IPS-NIHi11 (cell line): ENCODE results near the gene HEATR1.
A peak's percentile ranks its signal among the peaks of the same experiment; 100 is the strongest.

ENCODE experiments used
- DNase-seq: peaks from one replicate; pipeline ENCODE4 v3.0.0; 2012; ENCODE audit warnings: mixed read lengths, low spot score

HEATR1 gene

DNA sequence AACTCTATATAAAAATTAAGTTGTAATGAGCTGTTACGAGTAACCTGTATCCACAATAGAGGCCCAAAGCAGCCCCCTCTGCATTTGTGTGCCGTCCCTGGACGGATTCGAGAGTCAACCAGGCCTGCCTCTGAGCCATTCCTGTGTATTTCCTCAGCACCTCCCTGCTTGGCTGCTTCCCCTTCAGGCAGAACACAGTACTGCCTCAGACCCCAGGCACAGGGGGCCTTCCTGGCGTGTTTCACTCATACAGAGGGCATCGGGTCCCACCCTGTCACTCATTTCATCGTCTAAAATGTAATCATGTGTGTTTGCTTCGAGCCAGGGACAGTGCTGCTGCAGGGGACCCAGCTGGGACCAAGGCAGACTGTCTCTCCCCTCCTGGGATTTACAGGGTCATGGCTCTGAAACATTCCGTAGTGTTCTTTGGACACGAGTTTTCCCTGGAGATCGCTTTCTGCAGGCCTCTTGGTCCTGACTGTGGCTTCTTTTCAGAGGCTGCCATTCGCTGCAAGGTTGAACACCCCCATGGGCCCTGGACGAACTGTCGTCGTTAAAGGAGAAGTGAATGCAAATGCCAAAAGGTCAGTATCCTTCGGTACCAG is 61.1 kb downstream of the HEATR1 start:
- peak; percentile 37 for DNase-seq

- DNase-seq: no peak
These were observed 62.6 kb downstream of the HEATR1 start for GRCh38 chr1:236541710-236542109.

- no peak for DNase-seq
These were observed 63.4 kb downstream of the HEATR1 start for GRCh38 chr1:236540813-236541465.

DNA sequence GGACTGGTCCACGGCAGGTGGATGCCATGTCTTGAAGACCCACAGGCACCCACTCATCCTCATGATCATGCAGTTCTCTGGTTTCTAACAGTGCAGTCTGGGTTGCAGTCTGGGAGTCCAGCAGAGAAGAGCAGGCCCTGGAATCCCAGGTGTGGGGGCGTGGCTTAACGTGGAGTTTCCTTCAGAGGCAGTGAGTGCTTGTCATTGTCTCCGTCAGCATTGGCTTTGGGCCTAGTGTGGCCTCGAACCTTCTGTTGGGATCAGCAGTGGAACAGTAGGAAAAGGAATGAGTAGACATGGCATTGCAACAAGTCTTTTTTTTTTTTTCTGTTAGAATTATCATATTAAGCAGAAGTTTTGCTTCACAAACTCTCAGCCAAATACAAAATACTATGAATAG is 67.8 kb downstream of the HEATR1 start:
- peak; percentile 12 for DNase-seq

DNA sequence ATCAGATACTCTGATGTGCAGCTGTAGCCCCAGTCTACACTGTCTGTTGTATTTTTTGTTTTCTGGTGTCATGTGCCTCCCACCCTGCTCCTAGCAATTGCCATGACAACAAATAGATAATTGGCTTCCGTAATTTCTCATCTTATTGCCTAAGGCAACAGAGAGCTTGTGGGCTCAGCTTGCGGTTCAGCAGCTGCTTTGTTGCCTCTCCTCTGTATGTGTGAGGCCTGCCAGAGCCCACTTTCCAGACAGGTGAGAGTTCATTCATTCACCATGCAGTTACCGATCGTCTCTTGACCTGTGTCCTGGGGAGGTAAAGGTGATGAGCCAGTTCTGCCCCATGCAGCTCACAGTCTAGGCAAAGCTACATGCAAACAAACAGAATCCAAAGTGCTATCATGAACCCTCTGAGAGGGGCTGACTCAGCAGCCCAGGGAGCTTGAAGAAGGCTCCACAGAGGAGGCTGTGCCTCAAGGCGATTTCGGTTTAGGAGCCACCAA is 68.6 kb downstream of the HEATR1 start:
- no peak for DNase-seq

DNA sequence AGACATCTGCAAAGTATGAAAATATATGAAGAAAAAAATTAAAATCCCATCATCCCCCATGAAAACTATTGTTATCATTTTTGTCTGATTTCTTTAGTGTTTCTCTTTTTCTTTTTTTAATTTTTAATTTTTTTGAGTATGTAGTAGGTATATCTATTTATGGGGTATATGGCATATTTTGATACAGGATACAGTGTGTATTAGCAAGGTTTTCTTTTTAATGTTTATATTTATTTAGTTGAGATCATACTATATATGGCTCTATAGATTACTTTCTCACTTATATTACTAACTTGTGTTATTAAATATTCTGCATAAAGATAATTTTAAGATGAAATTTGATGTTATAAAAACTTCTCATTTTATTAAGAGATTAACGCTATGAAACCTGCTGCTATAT is 69.1 kb downstream of the HEATR1 start:
- DNase-seq: no peak

DNA sequence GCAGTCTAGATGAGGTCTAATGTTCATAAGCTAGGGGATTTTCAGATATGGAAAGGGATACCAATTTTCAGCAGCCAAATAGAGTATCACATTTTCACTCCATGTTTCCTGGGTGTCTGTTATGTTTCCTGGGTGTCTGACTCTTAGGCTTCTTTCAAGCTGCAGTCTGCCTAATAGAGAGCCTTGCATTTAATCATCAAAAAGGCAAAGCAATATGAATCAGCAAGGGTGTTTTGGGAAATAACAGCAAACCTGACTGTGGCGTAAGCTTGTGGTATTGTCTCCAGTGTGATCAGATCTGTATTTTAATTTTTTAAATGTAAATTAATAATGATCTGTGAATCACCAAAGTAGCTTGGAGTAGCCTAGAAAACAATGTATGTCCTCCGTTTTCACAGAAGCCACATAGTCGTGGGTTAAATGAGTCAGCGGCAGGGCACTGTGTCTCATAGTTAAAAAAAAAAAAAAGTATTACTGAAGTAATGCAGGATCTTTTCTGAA is 70.1 kb downstream of the HEATR1 start:
- DNase-seq: no peak

DNA sequence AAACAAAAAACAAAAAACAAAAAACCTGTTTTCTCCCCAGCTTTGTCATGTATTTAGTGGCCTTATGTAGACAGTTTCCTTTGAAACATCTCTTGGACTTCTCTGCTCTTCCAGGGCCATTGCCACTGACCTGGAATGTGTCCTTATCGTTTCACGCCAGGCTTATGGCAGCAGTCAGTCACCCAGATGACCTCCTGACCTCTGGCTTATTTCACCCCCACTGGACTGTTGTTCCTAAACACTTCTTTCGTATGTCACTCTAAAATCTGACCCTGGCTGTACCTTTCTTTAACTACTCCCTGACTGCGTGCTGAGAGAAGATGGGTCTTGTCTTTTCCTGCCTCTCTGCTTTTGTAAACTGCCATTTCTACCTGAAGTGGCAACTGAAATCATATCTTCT is 71.5 kb downstream of the HEATR1 start:
- DNase-seq: no peak

DNA sequence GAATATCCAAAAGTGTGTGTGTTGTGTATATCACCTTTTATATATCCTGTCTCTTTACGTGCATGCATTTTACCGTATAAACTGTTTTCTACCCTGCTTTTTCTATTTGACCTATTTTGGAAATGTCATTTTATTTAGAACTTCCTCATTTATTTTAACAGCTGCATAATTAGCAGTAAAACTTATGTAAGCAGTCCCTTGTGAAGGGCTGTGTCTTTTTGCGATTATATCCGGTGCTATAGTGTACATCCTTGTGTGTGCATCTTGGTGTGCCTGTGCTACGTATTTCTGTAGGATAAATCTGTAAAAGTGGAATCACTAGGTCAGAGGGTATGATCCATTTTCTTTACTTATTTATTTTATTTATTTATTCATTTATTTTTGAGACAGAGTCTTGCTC is 73.4 kb downstream of the HEATR1 start:
- DNase-seq: no peak

- DNase-seq: no peak
These were observed 74.0 kb downstream of the HEATR1 start for GRCh38 chr1:236530286-236530685.

- no peak for DNase-seq
These were observed 78.2 kb downstream of the HEATR1 start for GRCh38 chr1:236526079-236526478.

- no peak for DNase-seq
These were observed 79.5 kb downstream of the HEATR1 start for GRCh38 chr1:236524895-236525184.

- DNase-seq: peak; percentile 70
These were observed 80.0 kb downstream of the HEATR1 start for GRCh38 chr1:236524142-236524894.

GRCh38 chr1:236523704-236524141 is 80.6 kb downstream of the HEATR1 start, which contains the start of gene LGALS8:
Gene LGALS8 (plus strand): TSS chr1:236523982. CDS start chr1:236526071, 2,089 bp downstream.
- DNase-seq: peak; percentile 78

DNA sequence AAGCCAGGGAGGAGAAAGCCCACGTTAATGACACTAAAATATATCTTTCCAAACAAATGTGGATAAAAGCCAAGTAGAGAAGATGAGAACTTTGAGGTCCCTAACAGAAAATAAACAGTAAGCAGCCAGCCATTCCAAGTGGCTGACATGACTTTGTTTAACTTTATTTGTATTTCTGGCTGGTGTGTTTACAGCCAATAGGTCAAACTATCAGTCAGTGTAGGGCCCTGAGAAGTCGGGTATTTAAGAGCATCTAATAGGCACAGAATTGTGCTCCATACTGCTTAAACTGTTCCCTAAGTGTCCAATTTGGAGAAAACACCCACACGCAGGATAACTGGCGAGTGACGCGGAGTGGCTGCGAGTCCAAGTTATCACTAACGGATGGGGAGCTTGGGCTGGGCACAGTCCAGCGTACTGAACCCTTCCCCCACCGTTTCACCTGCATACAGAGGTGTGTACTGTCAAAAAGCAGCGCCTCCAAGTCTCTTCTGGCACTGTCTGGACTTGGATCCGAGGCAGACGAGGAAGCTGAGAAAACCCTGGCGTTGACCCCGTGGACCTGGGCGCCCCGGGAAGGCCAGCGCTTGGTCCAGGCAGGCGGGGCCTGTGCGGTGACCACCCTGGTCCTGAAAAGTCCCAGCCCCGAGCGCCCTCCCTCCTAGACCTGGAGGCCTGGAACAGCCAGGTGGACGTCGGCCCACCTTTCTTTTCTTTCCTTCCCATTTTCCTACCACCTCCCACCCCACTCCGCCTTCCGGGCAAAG is 81.2 kb downstream of the HEATR1 start:
- DNase-seq: peak; percentile 63

DNA sequence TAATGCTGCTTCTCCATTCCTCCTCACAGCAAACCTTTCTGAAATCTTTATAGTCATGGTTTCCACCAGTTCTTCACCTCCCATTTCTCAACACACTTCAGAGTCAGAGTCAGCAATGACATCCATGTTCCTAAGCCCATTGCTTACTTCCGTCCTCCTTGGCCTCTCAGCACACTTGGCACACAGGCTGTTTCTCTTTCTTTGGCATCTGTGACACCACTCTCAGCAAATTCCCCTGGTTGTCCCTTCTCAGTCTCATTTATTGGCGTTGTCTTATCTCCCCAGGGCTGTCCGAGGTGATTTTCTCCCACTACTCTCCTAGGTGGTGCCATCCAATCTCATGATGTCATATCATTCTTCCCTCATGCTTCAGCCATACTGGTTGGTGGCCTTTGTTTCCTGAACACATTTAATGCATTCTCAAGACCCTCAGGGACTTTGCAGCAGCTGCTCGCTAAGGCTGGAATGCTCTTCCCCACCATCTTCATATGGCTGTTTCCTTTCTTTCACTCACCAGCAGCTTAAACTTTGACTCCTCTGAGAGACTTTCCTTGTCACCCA is 83.8 kb downstream of the HEATR1 start:
- no peak for DNase-seq

- no peak for DNase-seq
These were observed 86.0 kb downstream of the HEATR1 start for GRCh38 chr1:236518322-236518721.

- no peak for DNase-seq
These were observed 87.2 kb downstream of the HEATR1 start for GRCh38 chr1:236516929-236517704.

DNA sequence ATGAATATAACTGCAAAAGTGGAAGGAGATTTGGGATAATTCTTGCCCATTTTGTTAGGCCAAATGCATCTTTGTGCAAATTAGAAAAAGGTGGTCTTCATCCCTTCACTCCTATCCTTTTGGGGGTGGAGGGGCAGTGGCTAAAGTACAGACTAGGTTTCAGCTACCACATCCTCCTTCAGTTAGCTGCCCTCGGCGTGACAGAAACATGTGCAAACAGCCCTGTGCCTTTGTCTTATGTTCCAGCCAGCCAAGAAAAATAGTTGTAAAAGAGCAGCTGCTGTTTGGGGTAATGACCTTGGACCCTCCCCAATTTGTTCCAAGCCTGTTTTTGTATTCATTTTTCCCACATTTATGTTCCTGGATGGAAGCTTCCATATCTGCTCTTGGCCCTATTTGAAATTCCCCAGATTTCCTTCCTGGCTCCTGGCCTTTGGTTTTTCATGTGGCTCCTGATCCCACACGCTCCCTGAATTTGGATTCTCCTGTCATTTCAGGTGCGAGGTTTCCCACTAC is 88.8 kb downstream of the HEATR1 start:
- no peak for DNase-seq

GRCh38 chr1:236514703-236515442 is 89.4 kb downstream of the HEATR1 start:
- no peak for DNase-seq
